ENCODE results near the gene TBC1D16.

Gene TBC1D16

DNA sequence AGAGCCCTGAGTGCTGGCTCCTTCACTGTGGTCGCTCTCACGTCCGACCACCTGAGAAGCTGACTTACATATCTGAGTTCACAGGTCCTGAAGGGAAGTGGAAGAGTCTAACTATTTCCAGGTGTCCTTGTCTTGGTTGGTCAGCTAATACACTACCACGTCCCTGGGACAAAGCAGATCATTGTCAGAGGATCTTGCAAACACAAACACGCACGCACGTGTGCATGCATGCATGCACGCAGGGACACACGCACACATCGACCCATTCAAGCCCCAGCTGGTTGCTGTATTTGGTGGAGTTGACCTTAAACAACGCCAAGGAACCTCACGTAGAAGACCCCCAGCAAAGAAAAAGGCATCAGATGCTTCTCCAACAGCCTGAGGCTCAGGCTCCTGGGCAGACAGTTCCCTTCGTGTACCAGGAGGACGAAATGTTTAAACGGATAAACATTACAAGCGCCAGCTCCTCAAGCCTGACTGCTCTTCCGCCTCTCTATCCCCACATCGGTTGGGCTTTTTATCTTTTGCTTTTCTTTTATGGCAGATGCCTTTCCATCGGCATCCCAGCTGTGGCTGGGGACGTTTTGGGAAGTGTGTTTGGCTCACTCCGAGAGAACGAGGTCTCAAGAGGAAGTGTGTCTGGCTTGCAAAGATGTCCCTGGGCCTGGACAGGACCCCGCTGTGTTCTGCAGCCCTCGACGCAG is 95.8 kb downstream of the TBC1D16 start:
- TF ChIP-seq, protein P1, sequence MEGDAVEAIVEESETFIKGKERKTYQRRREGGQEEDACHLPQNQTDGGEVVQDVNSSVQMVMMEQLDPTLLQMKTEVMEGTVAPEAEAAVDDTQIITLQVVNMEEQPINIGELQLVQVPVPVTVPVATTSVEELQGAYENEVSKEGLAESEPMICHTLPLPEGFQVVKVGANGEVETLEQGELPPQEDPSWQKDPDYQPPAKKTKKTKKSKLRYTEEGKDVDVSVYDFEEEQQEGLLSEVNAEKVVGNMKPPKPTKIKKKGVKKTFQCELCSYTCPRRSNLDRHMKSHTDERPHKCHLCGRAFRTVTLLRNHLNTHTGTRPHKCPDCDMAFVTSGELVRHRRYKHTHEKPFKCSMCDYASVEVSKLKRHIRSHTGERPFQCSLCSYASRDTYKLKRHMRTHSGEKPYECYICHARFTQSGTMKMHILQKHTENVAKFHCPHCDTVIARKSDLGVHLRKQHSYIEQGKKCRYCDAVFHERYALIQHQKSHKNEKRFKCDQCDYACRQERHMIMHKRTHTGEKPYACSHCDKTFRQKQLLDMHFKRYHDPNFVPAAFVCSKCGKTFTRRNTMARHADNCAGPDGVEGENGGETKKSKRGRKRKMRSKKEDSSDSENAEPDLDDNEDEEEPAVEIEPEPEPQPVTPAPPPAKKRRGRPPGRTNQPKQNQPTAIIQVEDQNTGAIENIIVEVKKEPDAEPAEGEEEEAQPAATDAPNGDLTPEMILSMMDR (IDR thresholded peaks at IDR 0.05) = no peak

DNA sequence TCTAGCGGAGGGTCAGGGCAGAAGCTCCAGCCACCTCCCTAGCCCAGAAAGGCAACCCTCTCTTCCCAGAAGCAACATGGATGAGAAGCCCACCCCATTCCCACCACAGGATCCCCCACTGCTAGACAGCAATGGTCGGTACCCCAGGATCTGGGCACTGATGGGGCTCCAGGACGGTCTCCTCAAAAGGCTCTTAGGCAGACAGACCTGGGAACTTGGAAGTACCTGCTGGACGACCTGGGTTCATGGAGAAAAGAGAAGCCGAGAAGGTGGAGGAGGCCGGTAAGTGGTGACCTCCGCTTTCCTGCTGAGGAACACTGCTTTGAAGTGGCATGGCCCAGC is 96.6 kb downstream of the TBC1D16 start:
- TF ChIP-seq, protein P1 (IDR thresholded peaks at IDR 0.05) = no peak

DNA sequence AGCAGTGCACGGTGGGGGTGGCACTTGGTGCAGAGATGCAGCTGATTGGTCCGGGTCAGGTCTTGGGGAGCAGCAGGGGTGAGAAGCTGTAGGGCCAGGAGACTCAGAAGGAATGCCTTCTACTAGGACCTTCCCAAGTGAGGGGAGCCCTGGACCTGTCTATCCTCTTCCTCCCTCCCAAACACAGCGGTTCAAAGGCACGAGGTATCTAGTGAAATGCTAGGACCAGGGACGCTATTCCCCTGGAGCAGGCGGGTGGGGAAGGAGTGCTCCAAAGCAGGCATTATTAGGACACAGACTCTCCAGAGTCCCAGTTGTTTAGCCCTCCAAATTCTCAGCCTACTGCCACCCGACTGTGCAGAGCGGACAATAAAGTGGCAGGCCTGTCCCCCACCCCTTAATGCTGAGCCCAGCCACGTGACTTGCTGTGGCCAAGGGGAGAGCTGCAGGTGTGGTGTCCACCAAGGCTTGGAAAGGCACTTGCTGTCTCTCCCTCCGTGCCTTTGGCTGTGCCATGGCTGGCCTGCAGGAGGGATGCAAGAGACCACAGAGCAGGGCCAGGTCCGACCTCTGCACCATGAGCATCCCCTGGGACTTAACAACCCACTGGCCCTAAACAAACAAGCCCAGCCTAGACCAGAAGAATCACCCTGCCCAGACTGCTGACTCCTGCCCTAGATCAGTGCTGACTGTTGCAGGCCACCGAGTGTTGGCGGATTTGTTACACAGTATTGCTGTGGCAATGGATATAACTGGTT is 97.2 kb downstream of the TBC1D16 start:
- TF ChIP-seq, protein P1 (IDR thresholded peaks at IDR 0.05) = no peak

DNA sequence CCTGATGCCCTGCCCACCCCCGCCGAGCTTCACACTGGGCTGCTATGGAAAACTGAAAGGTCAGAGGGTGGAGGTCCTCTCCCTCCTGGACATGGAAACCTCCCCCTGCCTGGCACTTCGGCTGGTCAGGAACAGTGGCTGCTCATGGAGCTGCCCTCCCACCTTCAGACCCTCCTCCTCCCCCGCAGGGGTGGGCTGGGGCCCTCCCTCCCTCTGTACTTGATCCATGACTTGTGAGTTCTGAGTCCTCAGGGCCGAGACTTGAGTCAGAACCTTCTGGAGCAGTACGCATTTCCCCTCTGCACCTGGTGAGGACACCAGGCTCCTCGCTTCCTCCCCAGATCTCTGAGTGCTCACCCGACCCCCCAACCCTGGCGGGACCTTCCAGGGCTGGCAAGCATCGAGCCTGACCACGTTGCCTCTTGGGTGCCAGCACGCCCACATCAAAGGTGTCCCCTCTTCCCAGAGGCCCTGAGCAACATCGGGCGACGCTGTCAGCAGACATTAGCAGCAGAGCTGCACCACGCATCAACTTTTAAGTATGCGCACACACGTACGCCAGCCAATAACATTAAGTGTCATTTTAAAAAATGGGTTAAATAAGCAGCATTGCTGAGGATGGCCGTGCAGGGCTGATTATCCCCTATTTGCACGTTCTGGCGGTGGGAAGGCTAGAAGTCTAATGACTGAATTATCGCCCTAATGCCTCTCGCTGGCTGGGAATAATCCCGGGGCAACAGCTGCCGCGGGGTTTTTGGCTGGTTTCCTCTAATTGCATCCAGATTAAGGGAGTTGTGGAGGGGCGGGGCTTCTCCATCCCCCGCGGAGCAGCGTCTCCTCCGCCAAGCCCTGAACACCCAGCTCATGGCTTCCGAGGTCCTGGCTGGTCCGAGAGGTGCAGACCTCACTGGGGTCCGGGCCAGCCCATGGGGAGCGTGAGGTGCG is 98.0 kb downstream of the TBC1D16 start:
- TF ChIP-seq, protein P1 (IDR thresholded peaks at IDR 0.05) = no peak

DNA sequence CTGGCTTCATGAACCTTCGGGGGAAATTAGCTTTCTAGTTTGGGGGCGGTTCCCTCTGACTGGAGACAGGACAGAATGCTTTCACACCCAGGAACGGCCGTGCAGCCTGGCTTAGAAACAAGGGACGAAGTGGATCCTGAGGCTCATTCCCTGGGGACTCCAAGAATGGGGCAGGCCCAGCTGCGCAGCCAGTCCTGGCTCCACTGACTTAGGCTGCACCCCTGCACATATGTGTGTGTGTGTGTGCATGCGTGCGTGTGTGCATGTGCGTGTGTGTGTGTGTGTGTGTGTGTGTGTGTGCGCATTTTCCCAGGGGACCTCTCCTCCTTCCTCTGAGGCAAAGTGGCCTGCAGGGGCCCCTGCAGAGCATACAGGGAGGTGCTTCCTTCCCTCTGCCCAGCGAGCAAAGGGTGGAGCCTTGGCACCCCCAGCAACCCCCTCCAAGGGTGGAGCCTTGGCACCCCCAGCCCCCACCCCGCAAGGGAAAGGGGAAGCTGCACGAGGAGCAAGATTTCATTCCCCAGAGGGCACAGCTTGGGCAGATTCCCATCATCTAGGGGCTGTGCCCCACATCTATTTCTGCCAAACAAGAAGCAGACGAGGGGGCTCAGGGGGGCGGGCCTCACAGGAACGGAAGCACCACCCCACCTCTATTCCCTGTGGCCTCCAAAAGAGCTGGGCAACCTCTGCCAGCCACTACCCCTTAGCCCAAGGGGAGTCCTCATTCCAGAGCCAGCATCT is 98.9 kb downstream of the TBC1D16 start:
- TF ChIP-seq, protein P1 (IDR thresholded peaks at IDR 0.05) = no peak

DNA sequence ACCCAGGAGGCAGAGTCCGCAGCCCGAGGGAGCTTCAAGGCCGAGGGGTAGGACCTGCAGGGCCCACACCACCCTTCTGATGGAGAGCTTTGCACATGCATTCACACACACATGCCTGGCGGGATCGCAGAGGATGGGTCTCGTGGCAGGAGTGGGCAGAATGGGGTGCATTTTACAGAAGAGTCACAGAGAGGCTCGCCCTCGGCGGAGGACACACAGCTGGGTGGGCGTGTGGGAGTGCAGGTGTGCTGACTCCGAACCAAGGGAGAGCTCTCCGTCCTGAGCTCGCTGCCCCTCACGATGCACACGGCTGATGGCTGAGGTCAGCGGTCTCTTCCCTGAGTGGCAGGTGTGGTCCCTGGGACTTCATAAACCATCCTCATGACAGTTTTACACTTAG is 99.6 kb downstream of the TBC1D16 start:
- TF ChIP-seq, protein P1 (IDR thresholded peaks at IDR 0.05) = no peak
